ENCODE results near the gene FPGS.
"Not testable (repeated sequence)": the region's sequence is repeated elsewhere in the genome, so short reads cannot be mapped to it uniquely, and the experiment has no call there.

Gene FPGS

GRCh38 chr9:127770905-127771569, 31.6 kb upstream of the FPGS start:
- DNase-seq: peak; percentile 91

DNA sequence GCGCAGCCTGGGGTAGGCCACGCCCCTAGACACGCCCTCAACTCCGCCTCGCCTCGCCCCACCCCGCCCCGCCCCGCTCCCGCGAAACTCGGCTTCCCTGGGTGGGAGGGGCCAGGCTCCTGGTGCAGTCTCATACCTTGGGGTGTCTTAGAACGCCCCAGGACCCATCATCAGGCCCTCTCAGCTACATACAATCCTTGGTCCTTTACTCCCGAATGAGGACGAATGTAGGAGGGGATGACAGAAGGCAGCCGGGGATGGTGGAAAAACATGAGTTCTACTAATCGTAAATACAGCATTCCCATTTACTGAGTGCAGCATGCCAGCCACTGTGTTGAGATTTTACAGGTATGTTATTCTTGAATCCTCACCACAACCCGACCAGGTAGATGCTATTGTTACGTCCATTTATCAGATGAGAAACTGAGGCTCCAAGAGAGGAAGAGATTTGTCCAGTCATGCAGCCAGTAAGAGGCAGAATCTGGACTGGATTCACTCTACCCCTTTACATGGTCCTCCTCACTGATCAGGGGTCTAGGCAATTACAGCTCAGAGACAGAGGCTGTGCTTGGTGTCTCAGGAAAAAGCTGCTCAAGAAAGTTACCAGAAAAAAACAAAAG, 31.0 kb upstream of the FPGS start:
- DNase-seq: no peak

DNA sequence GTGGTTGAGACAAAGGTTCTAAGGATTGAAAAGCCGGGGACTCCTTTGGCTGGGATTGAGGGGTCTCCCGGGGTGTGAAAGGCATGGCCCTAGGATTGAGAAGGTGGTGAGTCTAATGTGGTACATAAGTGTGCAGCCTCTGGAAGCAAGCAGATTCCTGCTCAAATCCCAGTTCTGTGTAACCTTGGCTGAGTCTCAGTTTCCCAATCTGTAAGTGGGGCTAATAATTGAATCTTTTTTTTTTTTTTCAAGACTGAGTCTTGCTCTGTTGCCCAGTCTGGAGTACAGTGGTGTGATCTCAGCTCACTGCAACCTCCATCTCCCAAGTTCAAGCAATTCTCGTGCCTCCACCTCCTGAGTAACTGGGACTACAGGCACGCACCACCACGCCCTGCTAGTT, 30.1 kb upstream of the FPGS start:
- no peak for DNase-seq

GRCh38 chr9:127773272-127773671, 29.4 kb upstream of the FPGS start:
- no peak for DNase-seq

DNA sequence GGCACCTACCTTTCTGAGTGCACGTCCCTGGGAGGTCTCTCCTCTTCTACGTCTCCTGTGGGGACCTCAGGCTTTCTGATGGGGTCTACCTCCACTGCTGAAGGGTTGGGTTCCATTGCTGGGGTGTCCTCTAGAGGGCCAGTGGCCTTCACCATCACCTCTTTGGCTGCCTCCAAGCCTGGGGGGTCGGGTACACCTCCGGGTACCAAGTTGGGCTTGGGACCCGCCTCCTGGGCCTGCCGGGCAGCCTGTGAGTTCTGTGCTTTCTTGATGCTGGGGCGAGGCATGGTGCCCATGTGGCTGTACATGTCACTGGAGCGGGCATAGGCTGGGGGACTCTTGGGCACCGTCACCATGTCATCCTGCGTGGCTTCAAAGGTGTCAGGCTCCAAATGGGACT, 28.7 kb upstream of the FPGS start:
- no peak for DNase-seq

- peak; percentile 69 for DNase-seq
These were observed 26.3 kb upstream of the FPGS start for GRCh38 chr9:127776195-127776923.

DNA sequence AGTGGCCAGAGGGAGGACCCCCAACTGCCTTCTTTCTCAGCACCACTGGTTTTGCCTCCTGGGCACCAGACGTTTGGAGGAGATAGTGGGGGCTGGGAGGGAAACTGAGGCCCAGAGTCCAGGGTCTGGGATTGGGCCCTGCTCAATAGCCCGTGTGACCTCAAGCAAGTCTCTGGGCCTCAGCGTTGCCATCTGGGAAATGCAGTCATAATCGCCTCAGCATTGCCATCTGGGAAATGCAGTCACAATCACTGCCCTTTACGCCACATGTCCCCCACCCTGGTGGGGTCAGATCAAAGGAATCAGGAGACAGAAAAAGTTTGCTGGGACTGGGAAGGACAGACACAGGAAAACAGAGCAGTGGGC, 25.8 kb upstream of the FPGS start:
- DNase-seq: no peak

DNA sequence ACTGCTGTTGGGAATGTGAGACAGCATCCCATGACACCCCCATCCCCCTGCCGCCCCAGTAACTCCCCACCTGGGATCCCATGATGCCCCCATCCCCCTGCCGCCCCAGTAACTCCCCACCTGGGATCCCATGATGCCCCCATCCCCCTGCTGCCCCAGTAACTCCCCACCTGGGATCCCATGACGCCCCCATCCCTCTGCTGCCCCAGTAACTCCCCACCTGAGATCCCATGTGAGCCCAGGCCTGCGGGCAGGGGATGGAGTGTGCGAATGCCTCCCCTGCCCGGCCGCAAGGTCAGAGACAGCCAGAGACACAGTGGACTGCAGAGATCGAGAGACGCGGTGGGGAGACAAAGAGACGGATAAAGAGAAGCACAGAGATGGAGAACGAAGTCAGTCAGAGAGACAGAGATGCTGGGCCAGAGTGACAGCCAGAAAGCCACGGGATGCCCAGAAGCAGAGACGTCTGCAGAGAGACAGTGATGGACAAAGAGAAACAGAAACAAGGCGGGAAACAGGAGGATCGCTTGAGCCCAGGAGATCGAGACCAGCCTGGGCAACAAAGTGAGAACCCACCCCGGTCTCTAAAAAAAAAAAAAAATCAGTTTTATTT, 25.2 kb upstream of the FPGS start:
- no peak for DNase-seq

DNA sequence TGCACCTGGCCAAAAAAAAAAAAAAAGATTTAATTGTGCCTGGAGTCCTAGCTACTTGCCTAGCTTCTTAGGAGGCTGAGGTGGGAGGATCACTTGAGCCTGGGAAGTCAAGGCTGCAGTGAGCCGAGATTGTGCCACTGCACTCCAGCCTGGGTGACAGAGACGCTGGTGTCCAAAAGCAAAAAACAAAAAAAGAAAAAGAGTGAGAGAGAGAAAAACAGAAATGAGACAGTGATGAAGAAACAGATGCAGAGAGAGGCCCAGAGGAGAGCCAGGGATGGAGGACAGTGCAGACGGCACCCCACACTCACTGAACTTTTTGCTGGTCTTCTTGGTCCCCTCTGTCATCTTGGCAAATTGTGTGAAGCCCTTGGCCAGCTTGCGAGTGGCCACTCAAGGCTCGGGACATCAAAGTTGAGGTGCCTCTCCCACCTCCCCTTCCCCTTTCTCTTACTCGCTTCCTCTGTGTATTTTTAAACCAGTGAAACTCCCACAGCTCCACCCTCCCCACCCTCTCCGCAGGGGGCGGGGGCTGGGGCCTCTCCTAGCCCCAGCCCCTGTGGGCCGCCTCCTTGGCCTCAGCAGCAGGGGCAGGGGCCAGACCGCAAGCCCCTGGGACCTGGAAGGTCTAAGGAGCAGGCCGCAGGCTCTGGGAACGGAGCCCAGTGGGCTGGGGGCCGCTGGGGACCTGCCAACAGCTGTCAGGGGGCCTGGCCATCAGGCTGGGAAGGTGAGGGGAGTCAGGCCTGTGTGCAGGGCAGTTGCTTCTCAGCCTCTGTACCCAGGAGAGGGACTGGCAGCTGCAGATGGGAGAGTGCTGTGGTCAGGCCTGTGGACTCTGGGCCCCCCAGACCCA, 24.2 kb upstream of the FPGS start, which contains the start of gene SH2D3C:
Gene SH2D3C (minus strand): TSS at position 387 of the 856 bp plus-strand sequence. CDS start 39 bp downstream, at position 348.
- no peak for DNase-seq

- DNase-seq: peak; percentile 47
These were observed 23.3 kb upstream of the FPGS start for GRCh38 chr9:127779136-127779981.

- DNase-seq: no peak
These were observed 22.4 kb upstream of the FPGS start for GRCh38 chr9:127780126-127780885.

GRCh38 chr9:127780909-127781308, 21.8 kb upstream of the FPGS start:
- not testable (repeated sequence) for DNase-seq

- no peak for DNase-seq
These were observed 20.9 kb upstream of the FPGS start for GRCh38 chr9:127781806-127782205.

- peak; percentile 40 for DNase-seq
These were observed 19.3 kb upstream of the FPGS start for GRCh38 chr9:127783111-127784008.

DNA sequence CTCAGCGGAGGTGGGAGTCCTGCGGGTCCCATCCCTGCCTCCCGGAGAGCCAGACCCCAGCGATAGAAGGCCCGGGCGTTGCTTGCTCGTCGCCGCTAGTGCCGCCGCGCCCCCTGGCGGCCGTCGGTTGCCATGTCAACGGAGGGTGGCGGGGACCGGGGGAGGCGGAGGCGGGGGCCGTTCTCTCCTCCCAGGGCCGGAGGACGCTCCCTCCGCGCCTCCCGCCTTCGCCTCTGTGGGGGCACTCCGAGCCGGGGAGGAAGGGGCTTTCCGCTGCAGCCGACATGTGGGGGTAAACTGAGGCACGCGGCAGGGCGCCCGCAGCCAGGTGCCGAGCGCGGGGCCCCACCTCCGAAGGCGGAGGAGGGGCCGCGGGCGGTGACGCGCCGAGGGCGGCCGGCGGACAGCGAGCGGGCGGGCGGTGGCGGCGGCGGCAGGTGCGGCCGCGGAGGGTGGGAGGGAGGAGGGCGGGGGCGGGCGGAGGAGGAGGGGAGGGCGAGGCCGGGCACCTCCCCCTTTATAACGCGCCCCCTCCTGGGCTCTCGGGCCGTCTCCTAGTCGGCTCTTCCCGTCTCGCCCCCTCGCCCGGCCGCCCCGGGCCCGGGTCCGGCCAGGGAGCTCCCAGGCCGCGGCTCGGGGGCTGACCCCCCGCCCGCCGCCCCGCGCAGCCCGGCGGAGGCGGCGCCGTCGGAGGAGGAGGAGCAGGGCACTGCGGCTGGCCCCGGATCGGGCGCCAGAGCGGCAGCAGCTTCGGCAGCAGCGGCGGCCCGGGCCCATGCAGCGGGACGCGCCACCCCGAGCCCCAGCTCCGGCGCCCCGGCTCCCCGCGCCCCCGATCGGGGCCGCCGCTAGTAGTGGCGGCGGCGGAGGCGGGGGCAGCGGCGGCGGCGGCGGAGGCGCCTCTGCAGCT, 17.4 kb upstream of the FPGS start:
- DNase-seq: peak; percentile 86

DNA sequence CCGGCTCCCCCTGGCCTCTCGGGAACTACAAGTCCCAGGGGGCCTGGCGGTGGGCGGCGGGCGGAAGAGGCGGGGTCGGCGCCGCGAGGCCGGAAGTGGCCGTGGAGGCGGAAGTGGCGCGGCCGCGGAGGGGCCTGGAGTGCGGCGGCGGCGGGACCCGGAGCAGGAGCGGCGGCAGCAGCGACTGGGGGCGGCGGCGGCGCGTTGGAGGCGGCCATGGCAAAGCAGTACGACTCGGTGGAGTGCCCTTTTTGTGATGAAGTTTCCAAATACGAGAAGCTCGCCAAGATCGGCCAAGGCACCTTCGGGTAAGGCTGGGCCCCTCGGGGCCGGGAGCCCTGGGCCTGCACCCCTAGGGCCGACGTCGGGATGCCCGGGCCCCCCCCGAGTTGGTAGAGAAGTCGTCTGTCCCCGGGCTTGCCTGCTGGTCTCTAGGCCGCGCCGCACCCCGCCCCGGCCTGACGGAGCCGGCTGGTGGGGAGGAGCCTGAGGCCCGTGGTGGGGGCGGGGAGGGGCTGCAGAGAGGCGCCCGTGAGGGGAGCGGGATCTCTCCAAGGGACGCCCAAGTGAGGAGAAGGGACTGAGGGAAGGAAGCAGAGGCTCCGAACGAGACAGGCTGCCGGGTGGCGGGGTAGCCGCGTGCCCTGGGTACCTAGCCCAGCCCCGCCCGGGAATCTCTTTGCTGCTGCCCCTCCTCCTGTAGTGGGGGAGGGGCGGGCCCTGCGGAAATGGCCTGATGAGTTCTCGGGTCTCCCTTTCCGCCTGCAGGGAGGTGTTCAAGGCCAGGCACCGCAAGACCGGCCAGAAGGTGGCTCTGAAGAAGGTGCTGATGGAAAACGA, 16.5 kb upstream of the FPGS start, which contains the start of gene CDK9:
Gene CDK9 (plus strand): TSS at position 102 of the 840 bp plus-strand sequence. CDS start 115 bp downstream, at position 217.
- DNase-seq: peak; percentile 92

DNA sequence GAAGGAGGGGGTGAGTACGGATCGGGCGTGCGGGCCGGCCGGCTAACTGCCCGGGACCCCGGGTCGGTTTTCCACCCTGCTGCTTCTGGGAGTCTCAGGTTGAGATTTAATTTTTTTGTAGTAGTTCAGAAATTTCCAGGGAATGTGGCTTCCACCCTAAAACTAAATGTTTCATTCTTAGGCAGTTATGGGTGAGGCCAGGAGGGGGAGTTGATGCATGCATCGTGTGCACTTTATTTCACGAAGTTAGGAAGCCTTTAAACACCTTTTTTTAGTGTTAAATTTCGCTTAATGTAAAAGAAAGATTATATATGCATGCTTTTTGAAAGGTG, 15.9 kb upstream of the FPGS start:
- no peak for DNase-seq

Measured in activated T-cell treated with anti-CD3 and anti-CD28 coated beads for 4 hours (primary cell).